HK-2 (cell line): ENCODE results near the gene LAYN.

Source experiments
- DNase-seq: peaks from one replicate; pipeline ENCODE4 v3.0.0-alpha.2; 2018; ENCODE audit not compliant: unreplicated experiment

LAYN gene

GRCh38 chr11:111561791-111562325 lies 21.3 kb downstream of the LAYN start:
- no peak for DNase-seq

DNA sequence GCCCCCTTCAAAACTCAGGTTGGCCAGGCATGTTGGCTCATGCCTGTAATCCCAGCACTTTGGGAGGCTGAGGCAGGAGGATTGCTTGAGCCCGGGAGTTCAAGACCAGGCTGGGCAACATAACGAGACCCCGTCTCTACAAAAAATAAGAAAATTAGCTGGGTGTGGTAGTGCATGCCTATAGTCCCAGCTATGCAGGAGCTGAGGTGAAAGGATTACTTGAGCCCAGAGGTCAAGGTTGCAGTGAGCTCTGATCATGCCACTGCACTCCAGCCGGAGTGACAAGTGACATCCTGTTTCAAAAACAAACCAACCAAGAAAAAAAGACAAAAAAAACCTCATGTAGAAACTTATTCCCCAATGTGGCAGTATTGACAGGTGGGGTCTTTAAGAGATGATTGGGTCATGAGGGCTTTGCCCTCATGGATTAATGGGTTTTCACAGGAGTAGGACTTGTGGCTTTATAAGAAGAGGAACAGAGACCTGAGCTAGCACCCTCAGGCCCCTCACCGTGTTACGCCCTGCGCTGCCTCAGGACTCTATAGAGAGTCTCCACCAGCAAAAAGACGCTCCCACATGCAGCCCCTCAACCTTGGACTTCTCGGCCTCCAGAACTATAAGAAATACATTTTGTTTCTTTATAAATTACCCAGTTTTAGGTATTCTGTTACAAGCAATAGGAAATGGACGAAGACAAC lies 22.3 kb downstream of the LAYN start:
- DNase-seq = no peak

GRCh38 chr11:111565114-111565720 lies 24.7 kb downstream of the LAYN start:
- peak; percentile 35 for DNase-seq

DNA sequence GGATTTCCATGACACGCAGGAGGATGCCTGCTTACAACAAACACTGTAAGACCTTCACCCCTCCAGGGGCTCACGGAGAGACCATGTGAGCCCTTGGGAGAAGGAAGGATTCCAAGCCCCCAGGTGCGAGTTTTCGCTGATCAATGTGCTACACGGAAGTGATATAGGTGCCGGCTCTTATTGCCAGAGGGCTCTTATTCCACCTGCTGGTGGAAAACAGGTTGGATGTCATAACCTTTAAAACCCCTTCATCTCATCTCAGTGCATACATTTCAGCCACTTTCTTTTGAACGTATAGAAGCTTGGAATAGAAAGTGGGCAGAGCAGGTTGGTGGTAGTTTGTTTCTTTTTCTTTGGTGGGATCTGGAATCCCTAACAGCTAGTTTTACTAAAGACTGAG lies 25.8 kb downstream of the LAYN start:
- no peak for DNase-seq

DNA sequence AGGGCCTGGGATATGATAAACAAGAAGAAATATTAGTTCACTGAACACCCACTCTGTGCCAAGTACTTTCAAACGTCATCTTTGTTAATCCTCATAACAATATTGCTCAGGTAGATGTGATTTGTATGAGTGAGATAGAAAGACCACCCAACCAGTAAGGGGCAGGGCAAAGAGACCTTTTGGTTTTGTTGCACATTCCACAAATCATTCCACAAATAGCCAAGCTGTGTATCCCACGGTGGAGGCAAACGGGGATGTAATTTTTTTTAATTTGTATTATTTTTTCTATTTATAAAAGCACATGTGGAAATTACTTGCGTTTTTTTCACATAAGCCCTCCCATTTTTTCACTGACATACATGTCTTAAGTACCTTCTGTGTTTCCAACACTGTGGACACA lies 29.0 kb downstream of the LAYN start:
- DNase-seq = no peak

- no peak for DNase-seq
Measured at GRCh38 chr11:111570796-111571195, 30.3 kb downstream of the LAYN start.

DNA sequence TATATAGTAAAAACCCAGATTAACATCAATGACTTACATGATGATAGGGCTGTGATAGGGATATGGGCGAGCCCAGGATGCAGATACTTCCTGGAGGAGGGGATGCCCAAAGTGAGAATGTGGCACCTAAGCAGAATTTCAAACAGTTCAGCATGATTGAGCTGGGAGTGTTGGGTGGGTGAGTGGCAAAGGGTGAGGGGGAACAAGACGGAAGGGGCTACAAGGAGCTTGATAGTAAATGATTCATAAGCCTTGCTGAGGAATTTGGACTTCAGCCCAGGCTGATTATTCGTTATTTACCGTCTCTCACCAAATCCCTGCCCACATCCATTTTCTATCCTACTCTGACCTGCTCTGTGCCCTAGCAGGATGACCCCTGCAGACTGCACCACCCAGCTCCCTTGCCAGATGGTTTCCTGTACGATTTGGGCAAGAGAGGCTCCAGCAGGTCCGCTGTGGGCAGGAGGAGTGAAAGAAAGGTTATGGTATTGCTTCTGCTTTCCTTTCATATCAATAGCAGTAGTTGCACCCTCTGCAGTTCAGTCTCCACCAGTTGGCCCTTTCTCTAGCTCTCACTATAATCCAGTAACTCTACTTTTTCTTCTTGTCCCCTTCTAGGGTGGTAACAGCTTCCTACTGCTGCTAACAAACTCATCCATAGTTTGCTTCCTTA lies 31.4 kb downstream of the LAYN start:
- DNase-seq = no peak

GRCh38 chr11:111572581-111572980 lies 32.1 kb downstream of the LAYN start:
- DNase-seq = no peak

DNA sequence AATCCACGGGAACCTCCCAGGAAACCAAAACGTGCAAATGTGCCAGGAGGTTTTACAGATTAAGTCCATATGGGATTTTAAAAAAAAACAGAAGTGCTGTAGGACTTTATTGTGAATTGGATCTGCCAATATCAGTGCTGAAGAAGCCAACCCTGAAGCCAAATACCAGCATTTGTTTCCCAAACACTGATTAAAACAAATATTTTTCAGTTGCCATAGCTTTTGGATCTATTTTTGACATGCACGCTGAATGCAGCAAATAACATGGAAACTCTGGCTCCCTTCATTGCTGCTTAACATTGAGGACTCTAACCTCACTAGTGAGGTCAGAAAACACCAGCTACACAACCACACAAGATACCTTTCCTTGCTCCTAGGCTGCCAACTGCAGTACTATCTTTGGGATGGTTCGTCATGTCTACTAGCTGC lies 33.3 kb downstream of the LAYN start:
- DNase-seq = no peak

GRCh38 chr11:111574373-111575225 lies 34.1 kb downstream of the LAYN start:
- DNase-seq = no peak

GRCh38 chr11:111575740-111576139 lies 35.2 kb downstream of the LAYN start:
- no peak for DNase-seq

DNA sequence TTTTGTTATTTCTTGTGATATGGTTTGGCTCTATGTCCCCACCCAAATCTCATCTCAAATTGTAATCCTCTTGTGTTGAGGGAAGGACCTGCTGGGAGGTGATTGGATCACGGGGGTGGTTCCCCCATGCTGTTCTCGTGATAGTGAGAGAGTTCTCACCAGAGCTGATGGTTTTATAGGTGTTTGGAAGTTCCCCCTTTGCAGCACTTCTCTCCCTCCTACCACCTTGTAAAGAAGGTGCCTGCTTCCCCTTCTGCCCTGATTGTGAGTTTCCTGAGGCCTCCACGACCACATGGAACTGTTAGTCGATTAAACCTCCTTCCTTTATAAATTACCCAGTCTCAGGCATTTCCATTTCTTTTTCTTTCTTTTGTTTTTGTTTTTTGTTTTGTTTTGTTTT lies 37.3 kb downstream of the LAYN start:
- no peak for DNase-seq

DNA sequence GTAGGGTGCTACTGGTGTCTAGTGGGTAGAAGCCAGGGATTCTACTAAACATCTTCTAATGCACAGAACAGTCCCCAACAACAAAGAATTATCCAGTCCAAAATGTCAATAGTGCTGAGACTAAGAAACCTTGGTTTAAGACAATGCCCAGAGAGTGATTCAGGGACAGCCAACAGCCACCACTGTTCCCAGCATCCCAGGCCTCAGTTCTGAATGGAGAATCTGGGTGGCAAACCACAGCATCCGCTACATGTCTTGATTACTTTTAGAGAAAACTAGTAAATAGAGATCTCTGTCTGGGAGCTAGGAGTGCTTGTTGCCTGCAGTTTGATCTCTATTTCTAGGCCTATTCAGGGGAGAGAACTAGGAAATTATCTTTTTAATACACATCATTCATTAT lies 40.8 kb downstream of the LAYN start:
- DNase-seq = no peak

DNA sequence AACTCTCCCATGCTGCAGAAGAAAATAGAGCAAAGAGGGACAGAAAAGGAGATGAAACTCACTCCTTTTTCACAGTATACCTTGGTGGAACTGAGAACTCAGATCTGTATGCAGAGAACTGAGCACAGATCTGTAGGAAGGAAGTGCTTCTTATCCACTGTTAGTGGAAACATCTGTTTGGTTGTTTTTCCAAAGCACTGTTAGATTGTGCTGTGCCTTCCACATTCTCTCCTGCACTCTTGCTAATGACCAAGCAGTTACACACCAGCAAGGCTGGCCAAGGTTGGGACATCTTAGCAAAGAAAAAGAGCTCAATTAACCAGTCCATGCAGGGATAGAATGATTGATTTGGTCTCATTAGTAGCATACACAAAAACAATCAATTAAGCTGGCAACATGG lies 41.6 kb downstream of the LAYN start:
- DNase-seq = no peak

DNA sequence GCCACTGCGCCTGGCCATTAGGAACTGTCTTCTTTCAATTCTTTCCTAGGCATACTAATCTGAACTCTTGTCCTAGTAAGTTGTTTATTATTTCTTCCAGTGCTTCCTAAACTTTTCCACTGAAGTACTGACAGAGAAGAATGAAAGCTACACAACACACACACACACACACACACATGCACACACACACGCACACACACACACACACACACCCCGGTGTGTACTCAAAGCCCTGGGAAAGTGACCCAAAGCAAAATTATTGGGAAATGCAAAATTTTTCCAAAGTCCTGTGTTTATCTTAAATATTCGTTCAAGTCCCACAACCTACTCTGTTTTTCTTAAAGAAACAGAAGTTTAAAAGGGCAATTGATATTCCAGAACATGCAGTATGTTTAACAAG lies 42.4 kb downstream of the LAYN start:
- DNase-seq = no peak

- no peak for DNase-seq
Measured at GRCh38 chr11:111585371-111585770, 44.9 kb downstream of the LAYN start.

DNA sequence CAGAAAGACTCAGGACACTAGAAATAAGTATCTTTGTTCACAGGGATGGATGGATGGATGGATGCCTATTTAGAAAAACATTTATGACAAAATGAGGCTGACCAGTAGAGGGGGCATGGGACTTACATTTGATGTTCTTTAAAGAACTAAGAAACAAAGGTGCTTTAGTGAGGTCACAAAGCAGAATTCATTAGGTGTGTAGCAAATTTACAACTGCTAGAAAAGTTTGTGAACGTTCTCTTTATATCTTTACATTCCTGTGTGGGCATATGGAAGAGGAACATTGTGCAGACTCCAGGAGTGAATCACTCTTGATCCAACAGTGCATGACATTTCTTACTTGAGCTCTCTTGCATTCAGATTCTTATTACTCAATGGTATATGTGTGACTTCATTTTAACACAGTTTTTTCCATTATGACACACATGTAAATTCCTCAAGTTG lies 45.9 kb downstream of the LAYN start:
- no peak for DNase-seq

DNA sequence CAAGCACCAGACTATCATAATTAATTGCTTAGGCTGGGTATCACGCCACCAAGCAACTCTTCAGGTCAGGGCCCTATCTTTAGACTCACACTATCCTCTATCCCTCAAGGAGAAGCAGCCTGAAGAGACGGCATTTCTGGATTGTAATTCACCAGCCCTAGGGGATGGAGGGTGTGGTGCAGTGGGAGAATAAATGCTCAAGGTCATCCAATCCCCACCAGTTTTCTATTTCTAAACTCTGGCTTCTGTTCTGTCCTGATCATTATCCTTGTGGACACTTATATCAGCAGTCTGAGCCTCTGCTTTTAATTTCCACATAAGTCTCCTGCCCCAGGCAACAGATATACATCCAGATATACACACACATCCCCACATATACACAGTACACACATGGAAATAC lies 48.6 kb downstream of the LAYN start:
- DNase-seq = no peak

DNA sequence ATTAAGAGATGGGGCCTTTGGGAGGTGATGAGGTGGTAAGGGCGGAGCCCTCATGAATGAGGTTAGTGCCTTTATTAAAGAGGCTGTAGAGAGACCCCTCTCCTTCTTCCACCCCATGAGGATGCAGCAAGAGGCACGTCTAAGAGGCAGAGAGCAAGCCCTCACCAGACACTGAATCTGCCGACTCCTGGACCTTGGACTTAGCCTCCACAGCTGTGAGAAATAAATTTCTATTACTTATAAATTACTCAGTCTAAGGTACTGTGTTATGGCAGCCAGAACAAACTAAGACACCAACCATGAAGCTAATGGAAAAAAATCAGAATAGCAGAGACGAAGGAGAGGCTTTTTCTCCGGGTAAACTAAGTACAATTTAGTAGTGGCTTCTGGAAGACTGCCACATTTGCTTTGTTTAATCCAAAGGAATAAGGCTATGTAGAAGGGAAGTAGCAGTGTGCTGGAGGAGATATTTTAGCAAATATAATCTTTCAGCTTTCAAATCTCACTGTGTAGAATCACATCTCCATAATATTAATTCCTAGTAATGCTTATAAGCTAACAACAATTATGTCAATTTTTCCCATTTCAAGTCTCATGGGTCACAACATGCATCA lies 49.5 kb downstream of the LAYN start:
- DNase-seq = no peak

DNA sequence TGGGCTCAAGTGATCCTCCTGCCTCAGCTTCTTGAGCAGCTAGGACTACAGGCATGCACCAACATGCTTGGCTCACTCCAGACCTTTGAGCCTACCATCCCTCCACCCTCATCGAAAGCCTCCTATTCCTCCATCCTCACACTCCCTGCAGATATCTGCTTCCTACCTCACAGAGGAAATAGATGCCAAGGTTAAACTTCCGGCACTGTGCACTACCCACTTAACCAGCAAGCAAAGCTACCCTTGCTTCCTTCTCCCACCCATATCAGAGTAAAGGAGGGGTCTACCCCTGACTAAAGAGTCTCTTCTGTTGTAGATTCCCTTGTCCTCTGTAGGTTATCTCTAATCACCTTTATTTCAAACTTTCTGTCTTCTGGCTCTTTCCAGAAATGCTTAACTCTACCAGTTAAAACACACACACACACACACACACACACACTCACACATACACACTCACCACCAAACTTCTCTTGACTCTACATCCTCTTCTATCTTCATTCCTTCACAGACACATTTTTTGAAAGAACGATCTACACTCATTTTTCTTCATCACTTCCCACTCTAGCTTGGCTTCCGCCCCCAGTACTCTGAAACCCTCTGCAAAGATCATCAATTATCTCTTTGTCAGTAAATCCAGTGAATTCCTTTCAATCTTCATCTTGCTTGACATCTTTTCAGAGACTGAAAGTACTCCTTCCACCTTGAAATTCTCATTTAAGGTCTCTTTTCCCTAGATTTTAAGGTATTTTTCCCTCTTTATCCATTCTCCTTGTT lies 50.9 kb downstream of the LAYN start:
- DNase-seq = no peak

- DNase-seq = no peak
Measured at GRCh38 chr11:111592491-111592890, 52.0 kb downstream of the LAYN start.
